HCT116 (cell line): ENCODE results near the gene CCL11.

Experiments used
- CEBPB ChIP-seq: IDR thresholded peaks from 2 replicates; pipeline ENCODE4 v1.6.1; 2012; ENCODE audit warnings: low read depth
- CTCF ChIP-seq, 3 experiments: fragments of 200-600 bp in 1 of 3; sonication (generic) in 1 of 3; IDR thresholded peaks in 2 of 3; conservative IDR thresholded peaks in 1 of 3; 2 replicates each; pipeline ENCODE4 v1.5.1; 2012 to 2017; ENCODE audit warnings: low read depth in 2 of 3, low read length in 2 of 3, antibody characterized with exemption in 1 of 3, borderline replicate concordance in 1 of 3, control low read depth in 1 of 3, mild to moderate bottlenecking in 1 of 3, mixed read lengths in 1 of 3, mixed run types in 1 of 3, moderate library complexity in 1 of 3; ENCODE audit not compliant: insufficient read depth in 1 of 3
- EGR1 ChIP-seq: IDR thresholded peaks from 2 replicates; pipeline ENCODE4 v1.6.1; 2012; ENCODE audit warnings: low read depth
- EZH2 ChIP-seq: fragments of 200-600 bp; sonication (generic); IDR thresholded peaks from 2 replicates; pipeline ENCODE4 v1.6.1; 2017; ENCODE audit warnings: antibody characterized with exemption, mixed run types
- EZH2phosphoT487 ChIP-seq: fragments of 200-600 bp; IDR thresholded peaks from 2 replicates; pipeline ENCODE4 v1.6.1; 2018; ENCODE audit warnings: antibody characterized with exemption, borderline replicate concordance
- JUND ChIP-seq: IDR thresholded peaks from 2 replicates; pipeline ENCODE4 v1.6.1; 2012
- POLR2A ChIP-seq: IDR thresholded peaks from 2 replicates; pipeline ENCODE4 v1.7.0; 2011; ENCODE audit warnings: borderline replicate concordance; ENCODE audit not compliant: insufficient read depth, insufficient read length; ENCODE audit errors: extremely low read depth
- POLR2AphosphoS5 ChIP-seq: IDR thresholded peaks from 2 replicates; pipeline ENCODE4 v1.6.1; 2011; ENCODE audit warnings: mild to moderate bottlenecking, low read depth, low read length, moderate library complexity
- RAD21 ChIP-seq: IDR thresholded peaks from 2 replicates; pipeline ENCODE4 v1.6.1; 2012; ENCODE audit warnings: low read depth, mild to moderate bottlenecking
- TCF7L2 ChIP-seq: IDR thresholded peaks from 2 replicates; pipeline ENCODE4 v1.7.0; 2011; ENCODE audit warnings: borderline replicate concordance, inconsistent platforms; ENCODE audit not compliant: insufficient read depth, insufficient read length; ENCODE audit errors: extremely low read depth
- YY1 ChIP-seq: IDR thresholded peaks from 2 replicates; pipeline ENCODE4 v1.6.1; 2011; ENCODE audit warnings: low read length, low read depth, moderate library complexity, mild to moderate bottlenecking; ENCODE audit not compliant: insufficient replicate concordance; ENCODE audit errors: extremely low read depth
- ZFX ChIP-seq: fragments of 450-650 bp; IDR thresholded peaks from 2 replicates; pipeline ENCODE4 v1.6.1; 2017
- ZNF274 ChIP-seq: fragments of 200-500 bp; sonication (Bioruptor generic); IDR thresholded peaks from 2 replicates; pipeline ENCODE4 v1.6.1; 2014; ENCODE audit warnings: mild to moderate bottlenecking, low read depth, low read length, inconsistent platforms
- TF ChIP-seq, protein P1 (sequence below): IDR thresholded peaks from 2 replicates; pipeline ENCODE4 v1.6.1; 2012

DNA sequence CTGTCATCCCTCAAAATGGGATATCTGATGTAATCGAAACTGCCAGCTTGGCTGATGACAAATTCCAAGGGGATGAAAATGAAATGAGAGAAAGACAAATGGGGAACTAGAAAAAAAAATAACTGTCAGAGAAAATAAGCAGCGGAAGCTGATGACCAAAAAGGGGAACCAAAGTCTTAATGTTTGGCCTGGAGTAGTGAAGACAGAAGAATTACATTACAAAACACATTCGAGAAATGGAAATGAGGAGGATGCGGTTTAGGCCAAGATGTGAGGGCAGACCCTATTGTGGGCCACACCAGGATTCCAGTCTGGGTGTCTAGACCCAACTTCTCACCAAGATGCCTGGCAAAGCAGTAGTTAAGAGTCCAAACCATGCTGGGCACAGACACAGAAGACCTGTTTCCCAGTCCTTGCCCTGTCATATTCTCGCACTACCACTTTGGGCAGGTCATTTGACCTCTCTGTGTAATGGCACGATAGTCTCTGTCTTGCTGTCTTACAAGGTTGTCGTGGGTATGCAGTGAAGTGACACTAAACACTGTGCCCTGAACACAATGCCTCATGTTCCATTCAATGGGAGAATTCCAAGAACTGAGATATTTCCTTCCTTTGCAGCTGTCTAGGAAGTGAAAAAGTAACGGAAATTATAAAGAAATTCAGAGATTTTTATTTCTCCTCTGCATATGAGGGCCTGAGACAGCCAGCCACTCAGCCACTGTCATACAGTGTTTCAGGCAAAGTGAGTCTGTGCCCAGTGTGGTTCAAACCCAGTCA, 42.8 kb upstream of the CCL11 start:
- TF ChIP-seq CTCF (IDR thresholded peaks at IDR 0.05 in 2 of 3, conservative IDR thresholded peaks at IDR 0.05 in 1 of 3; ENCODE audit: borderline replicate concordance in 1 of 3, insufficient read depth in 1 of 3, low read depth in 2 of 3, low read length in 2 of 3) (no peak), EZH2 (no peak), POLR2A (no peak), ZNF274 (no peak), CEBPB (no peak), EGR1 (no peak), TCF7L2 (no peak), POLR2AphosphoS5 (no peak), RAD21 (no peak), EZH2phosphoT487 (no peak), JUND (no peak), ZFX (no peak), YY1 (no peak)
- TF ChIP-seq, protein P1, sequence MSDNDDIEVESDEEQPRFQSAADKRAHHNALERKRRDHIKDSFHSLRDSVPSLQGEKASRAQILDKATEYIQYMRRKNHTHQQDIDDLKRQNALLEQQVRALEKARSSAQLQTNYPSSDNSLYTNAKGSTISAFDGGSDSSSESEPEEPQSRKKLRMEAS, result no peak
